NCI-H1105 treated with DMSO at 0.1 percent for 48 hours (cell line): ENCODE data around the gene CFH.
A peak's percentile ranks its signal among the peaks of the same experiment; 100 is the strongest.
"Not testable (repeated sequence)": the region's sequence is repeated elsewhere in the genome, so short reads cannot be mapped to it uniquely, and the experiment has no call there.

Source experiments
- DNase-seq: peaks from one replicate; lab custom pipeline; 2025; lab: John Stamatoyannopoulos, UW

CFH gene

DNA sequence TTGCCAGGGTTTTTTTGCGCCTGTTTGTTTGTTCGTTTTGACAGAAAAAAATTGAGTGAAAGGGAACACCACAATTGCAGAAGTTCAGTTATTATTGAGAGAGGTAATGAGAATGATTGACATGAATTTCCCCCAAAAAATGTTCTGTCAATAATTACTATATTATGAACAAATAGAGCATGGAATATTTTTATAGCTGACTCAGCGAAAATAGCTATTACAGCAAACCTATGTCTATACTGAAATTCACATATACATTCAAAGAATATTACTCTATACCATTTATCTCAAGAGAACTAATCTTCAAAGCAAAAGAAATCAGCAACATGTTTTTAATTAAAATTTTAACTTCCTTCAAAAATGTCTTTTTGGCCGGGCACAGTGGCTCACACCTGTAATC, 118.0 kb downstream of the CFH start:
- not testable (repeated sequence) for DNase-seq

DNA sequence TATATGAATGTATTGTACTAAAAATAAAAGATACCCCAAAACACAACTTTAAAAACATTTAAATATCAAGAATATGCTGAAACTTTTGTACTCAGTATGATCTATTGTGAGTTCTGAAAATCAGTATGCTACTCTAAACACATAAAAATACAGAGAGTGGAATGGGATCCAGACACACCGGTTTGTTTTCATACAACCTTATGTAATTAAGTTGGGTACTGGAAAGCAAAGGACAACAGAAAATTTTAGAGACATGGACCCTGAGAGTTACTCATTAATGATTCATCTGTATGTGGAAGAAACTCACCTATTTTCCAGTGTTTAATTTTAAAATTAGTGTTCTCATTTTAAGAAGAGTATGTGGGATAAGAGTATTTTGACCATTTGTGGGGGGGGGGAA, 121.9 kb downstream of the CFH start:
- no peak for DNase-seq

DNA sequence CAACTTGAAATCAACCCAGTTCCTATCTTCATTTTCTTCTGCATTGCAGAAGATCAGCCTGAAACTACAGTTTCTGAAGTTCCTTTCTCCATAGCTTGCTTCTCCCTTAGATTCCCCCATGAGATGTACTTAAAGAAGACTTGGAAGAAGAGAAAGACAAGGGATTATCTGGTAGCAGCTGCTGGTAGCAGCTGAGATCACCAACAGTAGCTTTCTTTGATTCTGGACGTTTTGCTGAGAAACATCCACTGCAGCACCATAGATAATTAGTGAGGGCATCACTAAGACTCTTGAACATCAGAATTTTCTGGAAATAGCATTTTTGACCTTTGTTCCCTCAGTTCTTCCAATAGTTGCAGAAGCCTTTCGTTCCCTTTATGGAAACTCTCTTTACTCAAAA, 122.3 kb downstream of the CFH start:
- DNase-seq: no peak

DNA sequence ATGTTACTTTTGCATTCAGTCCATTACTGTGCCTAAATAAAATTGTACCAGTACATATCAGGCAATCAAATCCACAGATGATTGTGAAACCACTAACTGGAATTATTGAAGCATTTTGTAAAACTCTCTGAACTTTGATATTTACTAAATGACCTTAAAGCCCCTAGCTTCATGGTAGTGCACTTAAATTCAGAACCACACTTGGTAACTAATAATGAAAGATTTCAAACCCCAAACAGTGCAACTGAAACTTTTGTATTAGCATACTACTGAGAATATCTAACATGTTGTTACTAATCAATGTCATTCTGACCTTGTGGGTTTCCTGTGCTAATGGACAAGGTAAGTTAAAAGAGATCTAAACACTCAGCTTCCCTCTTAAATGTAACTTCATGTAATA, 122.8 kb downstream of the CFH start, which contains the start of gene CFHR3:
Gene CFHR3, plus strand, starts transcription at position 238 of the 400 bp plus-strand sequence. Its CDS starts 47 bp downstream, at position 285.
- no peak for DNase-seq

DNA sequence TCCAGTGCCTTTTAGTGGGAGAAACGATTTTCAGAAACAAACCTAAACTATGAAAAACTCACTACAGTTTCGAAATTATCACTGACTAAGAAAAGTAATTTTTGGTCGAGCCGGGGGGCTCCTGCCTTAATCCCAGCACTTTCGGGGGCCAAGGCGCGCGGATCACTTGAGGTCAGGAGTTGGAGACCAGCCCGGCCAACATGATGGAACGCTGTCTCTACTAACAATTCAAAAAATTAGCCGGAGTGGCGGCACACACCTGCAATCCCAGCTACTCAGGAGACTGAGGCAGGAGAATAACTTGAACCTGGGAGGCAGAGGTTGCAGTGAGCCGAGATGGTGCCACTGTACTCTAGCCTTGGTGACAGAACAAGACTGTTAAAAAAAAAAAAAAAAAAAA, 125.8 kb downstream of the CFH start:
- no peak for DNase-seq

DNA sequence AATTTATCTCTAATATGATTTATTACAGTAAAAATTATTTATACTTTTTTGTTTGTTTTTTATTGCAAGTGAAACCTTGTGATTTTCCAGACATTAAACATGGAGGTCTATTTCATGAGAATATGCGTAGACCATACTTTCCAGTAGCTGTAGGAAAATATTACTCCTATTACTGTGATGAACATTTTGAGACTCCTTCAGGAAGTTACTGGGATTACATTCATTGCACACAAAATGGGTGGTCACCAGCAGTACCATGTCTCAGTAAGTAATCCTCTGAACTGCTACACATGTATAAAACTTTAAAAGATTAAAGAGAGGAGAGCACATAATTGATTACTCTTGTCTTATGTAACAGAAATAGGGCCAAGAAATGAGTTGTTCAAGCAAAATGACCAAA, 127.2 kb downstream of the CFH start:
- DNase-seq: no peak

DNA sequence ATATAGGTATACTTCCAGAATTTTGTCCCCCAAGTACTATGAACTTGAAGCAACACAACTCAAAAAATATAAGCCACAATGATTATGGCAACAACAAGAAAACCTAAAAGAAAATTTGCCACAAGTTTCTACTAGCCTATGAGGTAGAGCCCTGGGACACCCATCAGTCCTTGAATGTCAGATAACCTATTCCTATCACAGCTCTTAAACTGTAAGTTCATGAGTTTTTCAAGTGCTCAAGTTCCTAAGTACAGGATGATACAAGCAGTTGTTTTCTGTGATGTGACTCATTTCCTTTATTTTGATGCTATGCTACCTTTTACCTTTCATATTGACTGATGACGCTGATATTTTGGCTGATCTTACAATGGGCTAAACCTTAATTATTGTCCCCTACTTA, 139.4 kb downstream of the CFH start:
- not testable (repeated sequence) for DNase-seq

DNA sequence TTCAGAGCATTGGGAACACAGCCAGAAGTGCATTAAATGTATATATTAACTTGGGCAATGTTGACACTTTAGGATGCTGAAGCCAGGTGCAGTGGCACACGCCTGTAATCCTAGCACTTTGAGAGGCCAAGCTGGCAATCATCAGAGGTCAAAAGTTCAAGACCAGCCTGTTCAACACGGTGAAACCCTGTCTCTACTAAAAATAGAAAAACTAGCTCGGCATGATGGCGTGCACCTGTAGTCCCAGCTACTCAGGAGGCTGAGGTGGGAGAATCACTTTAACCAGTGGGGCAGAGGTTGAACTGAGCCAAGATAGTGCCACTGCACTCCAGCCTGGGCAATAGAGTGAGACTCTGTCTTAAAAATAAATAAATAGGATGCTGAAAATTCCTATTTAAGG, 142.3 kb downstream of the CFH start:
- DNase-seq: peak; percentile 66
